ENCODE measurements around the gene CMC1. TPM values are rescaled to one million over a fixed set of nuclear protein-coding genes. Genes with fewer than 3 reads are reported as not detected.

CMC1 gene
- total and polyA plus RNA-seq, 9 of the 15 experiments (the other 6 are each of a cell fraction or from before 2014, with no cell fraction given) = 15.9 to 74.6 (median 48.9) TPM

DNA sequence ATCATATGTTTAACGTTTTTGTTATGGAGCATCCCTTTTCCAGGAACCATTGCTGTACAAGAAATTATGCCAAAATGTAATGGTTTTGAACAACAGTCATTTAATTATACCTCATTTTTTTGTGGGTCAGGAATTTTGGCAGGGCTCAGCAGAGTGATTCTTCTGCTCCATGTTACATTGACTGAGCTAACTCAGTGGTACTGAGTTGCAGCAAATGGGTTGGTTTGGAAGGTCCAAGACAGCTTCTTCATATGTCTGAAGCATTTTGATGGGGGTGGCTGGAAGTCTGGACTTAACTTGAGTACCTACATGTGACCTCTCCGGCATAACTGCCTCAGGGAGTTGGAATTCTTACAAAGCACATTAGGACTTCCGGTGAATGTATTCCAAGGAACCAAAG, 26.0 kb upstream of the CMC1 start:
- Histone ChIP-seq H3K9me1 (ENCODE audit: control insufficient read depth, insufficient read depth, low read length) (no peaks in the 10 kb centered on the region), H2AFZ (ENCODE audit: low read depth, low read length) (no peak overlapping the region), H3K4me2 (ENCODE audit: insufficient read depth, low read length) (no peak overlapping the region), H3K79me2 (ENCODE audit: control insufficient read depth, insufficient read depth, low read length) (no peaks in the 10 kb centered on the region), H3K9ac (ENCODE audit: insufficient read depth in 1 of 2, low read depth in 2 of 2, low read length in 2 of 2) (no peak overlapping the region), H3K27ac (ENCODE audit: extremely low read depth, low read depth, low read length) (no peak overlapping the region), H3K27me3 (ENCODE audit: control insufficient read depth in 2 of 2, insufficient read depth in 2 of 2, low read length in 2 of 2) (no peaks in the 10 kb centered on the region), H3K9me3 (replicated peaks; ENCODE audit: control insufficient read depth, insufficient read depth, low read depth, low read length) (no peaks in the 10 kb centered on the region), H3K36me3 (ENCODE audit: control insufficient read depth, insufficient read depth, low read length) (no peaks in the 10 kb centered on the region), H3K4me3 (no peak overlapping the region), H4K20me1 (replicated peaks; ENCODE audit: control insufficient read depth, insufficient read depth, low read length) (no peaks in the 10 kb centered on the region), H3K4me1 (replicated peaks in 1 of 2; ENCODE audit: control insufficient read depth in 2 of 2, insufficient read depth in 2 of 2, low read length in 2 of 2) (no peaks in the 10 kb centered on the region)
- ATAC-seq = no peak
- TF ChIP-seq ZNF707 (CRISPR knock-in tag; conservative IDR thresholded peaks at IDR 0.05) (no peak), EHMT2 (IDR thresholded peaks at IDR 0.05) (no peak), WHSC1 (IDR thresholded peaks at IDR 0.05; ENCODE audit: low read length) (no peak), CBFA2T3 (IDR thresholded peaks at IDR 0.05) (no peak), RBM22 (IDR thresholded peaks at IDR 0.05; ENCODE audit: low read depth, low read length, poor library complexity, severe bottlenecking) (no peak), FOXA3 (CRISPR knock-in tag; conservative IDR thresholded peaks at IDR 0.05 in 1 of 2, IDR thresholded peaks at IDR 0.05 in 1 of 2) (no peak)
- TF ChIP-seq, protein P1, sequence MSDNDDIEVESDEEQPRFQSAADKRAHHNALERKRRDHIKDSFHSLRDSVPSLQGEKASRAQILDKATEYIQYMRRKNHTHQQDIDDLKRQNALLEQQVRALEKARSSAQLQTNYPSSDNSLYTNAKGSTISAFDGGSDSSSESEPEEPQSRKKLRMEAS (CRISPR knock-in tag; IDR thresholded peaks at IDR 0.05) = no peak
- TF ChIP-seq, protein P2, sequence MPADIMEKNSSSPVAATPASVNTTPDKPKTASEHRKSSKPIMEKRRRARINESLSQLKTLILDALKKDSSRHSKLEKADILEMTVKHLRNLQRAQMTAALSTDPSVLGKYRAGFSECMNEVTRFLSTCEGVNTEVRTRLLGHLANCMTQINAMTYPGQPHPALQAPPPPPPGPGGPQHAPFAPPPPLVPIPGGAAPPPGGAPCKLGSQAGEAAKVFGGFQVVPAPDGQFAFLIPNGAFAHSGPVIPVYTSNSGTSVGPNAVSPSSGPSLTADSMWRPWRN (IDR thresholded peaks at IDR 0.05; ENCODE audit: low read depth) = no peak
- TF ChIP-seq, protein P3, sequence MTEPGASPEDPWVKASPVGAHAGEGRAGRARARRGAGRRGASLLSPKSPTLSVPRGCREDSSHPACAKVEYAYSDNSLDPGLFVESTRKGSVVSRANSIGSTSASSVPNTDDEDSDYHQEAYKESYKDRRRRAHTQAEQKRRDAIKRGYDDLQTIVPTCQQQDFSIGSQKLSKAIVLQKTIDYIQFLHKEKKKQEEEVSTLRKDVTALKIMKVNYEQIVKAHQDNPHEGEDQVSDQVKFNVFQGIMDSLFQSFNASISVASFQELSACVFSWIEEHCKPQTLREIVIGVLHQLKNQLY (CRISPR knock-in tag; conservative IDR thresholded peaks at IDR 0.05) = no peak
- BruUV-seq (replicated peaks) = no TSS peak
- FAIRE-seq = peak; percentile 56
- CTCF ChIA-PET (ENCODE audit: low intra/inter-chr PET ratio) = no interaction called here
- in situ Hi-C loops (cut with MboI) (no loop called here), intact Hi-C loops (cut with micrococcal nuclease) (no loop called here)
- DNase-seq (ENCODE audit: extremely low read depth in 1 of 4, low spot score in 3 of 4) = no peak
- WGBS (ENCODE audit: insufficient coverage, low coverage, missing lambda C conversion rate) = 0% methylated on average over 3 of the region's 3 CpGs
- POLR2A ChIA-PET = interaction anchor here (0.9 to 1.0 kb wide), 2 partner anchors 12 to 133 kb away, joined by 3 to 4 read pairs; partner anchors contain the start of genes AZI2 and ZCWPW2
